ENCODE measurements around the gene HDAC9. TPM values are rescaled to one million over a fixed set of nuclear protein-coding genes. Genes with fewer than 3 reads are reported as not detected.
A peak's percentile ranks its signal among the peaks of the same experiment; 100 is the strongest.

The HDAC9 gene
- total RNA-seq, 1 experiment from 2014 or later, result 31.9 TPM

- BruUV-seq (replicated peaks), result no TSS peak
- no peaks in the 10 kb centered on the region for H3K9me3 ChIP-seq (ENCODE audit: low read depth, low read length, poor library complexity, severe bottlenecking)
- TF ChIP-seq EZH2 (IDR thresholded peaks at IDR 0.05; ENCODE audit: borderline replicate concordance, low read depth, low read length, poor library complexity, severe bottlenecking), result no peak
- TF ChIP-seq, protein P1, sequence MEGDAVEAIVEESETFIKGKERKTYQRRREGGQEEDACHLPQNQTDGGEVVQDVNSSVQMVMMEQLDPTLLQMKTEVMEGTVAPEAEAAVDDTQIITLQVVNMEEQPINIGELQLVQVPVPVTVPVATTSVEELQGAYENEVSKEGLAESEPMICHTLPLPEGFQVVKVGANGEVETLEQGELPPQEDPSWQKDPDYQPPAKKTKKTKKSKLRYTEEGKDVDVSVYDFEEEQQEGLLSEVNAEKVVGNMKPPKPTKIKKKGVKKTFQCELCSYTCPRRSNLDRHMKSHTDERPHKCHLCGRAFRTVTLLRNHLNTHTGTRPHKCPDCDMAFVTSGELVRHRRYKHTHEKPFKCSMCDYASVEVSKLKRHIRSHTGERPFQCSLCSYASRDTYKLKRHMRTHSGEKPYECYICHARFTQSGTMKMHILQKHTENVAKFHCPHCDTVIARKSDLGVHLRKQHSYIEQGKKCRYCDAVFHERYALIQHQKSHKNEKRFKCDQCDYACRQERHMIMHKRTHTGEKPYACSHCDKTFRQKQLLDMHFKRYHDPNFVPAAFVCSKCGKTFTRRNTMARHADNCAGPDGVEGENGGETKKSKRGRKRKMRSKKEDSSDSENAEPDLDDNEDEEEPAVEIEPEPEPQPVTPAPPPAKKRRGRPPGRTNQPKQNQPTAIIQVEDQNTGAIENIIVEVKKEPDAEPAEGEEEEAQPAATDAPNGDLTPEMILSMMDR (conservative IDR thresholded peaks at IDR 0.05; ENCODE audit: low read depth, low read length), result no peak
- ChIA-PET POLR2A (ENCODE audit: low non-redundant PET) (no interaction called here), CTCF (no interaction called here)
- no peaks in the 10 kb centered on the region for H3K36me3 ChIP-seq (ENCODE audit: insufficient read depth, low read length, poor library complexity, severe bottlenecking)
- no peak for DNase-seq (ENCODE audit: low spot score)
- no peak overlapping the region for H3K27ac ChIP-seq (ENCODE audit: low read depth, low read length, poor library complexity, severe bottlenecking)
- H3K4me1 ChIP-seq (ENCODE audit: insufficient read depth, low read length, poor library complexity, severe bottlenecking), result peaks cover 24% of the 10 kb centered on the region
- H3K27me3 ChIP-seq (replicated peaks; ENCODE audit: insufficient read depth, low read depth, low read length, poor library complexity), result no peaks in the 10 kb centered on the region
- intact Hi-C loops (cut with micrococcal nuclease; ENCODE audit: unreplicated experiment), result no loop called here
- H3K4me3 ChIP-seq (ENCODE audit: low read depth, low read length, poor library complexity, severe bottlenecking), result no peak overlapping the region
Observed at GRCh38 chr7:18529239-18529638, 33.7 kb downstream of the HDAC9 start.

GRCh38 chr7:18530224-18531179 is 35.0 kb downstream of the HDAC9 start:
- H3K4me1 ChIP-seq (ENCODE audit: insufficient read depth, low read length, poor library complexity, severe bottlenecking), result peaks cover 24% of the 10 kb centered on the region
- peak; percentile 65 for DNase-seq (ENCODE audit: low spot score)
- H3K9me3 ChIP-seq (ENCODE audit: low read depth, low read length, poor library complexity, severe bottlenecking), result no peaks in the 10 kb centered on the region
- no peak overlapping the region for H3K4me3 ChIP-seq (ENCODE audit: low read depth, low read length, poor library complexity, severe bottlenecking)
- no peaks in the 10 kb centered on the region for H3K36me3 ChIP-seq (ENCODE audit: insufficient read depth, low read length, poor library complexity, severe bottlenecking)
- no peaks in the 10 kb centered on the region for H3K27me3 ChIP-seq (replicated peaks; ENCODE audit: insufficient read depth, low read depth, low read length, poor library complexity)
- TF ChIP-seq, protein P1 (conservative IDR thresholded peaks at IDR 0.05; ENCODE audit: low read depth, low read length), result no peak
- TF ChIP-seq EZH2 (IDR thresholded peaks at IDR 0.05; ENCODE audit: borderline replicate concordance, low read depth, low read length, poor library complexity, severe bottlenecking), result no peak
- ChIA-PET CTCF (no interaction called here), POLR2A (ENCODE audit: low non-redundant PET) (no interaction called here)
- peak overlapping the region; percentile 39 for H3K27ac ChIP-seq (ENCODE audit: low read depth, low read length, poor library complexity, severe bottlenecking)
- TSS peak; percentile 71 for BruUV-seq (replicated peaks)
- intact Hi-C loops (cut with micrococcal nuclease; ENCODE audit: unreplicated experiment), result no loop called here

GRCh38 chr7:18531539-18531938 is 36.0 kb downstream of the HDAC9 start:
- H3K27ac ChIP-seq (ENCODE audit: low read depth, low read length, poor library complexity, severe bottlenecking), result peak overlapping the region; percentile 33
- peaks cover 24% of the 10 kb centered on the region for H3K4me1 ChIP-seq (ENCODE audit: insufficient read depth, low read length, poor library complexity, severe bottlenecking)
- POLR2A ChIA-PET (ENCODE audit: low non-redundant PET), result no interaction called here
- intact Hi-C loops (cut with micrococcal nuclease; ENCODE audit: unreplicated experiment), result no loop called here
- no peak for DNase-seq (ENCODE audit: low spot score)
- CTCF ChIA-PET, result no interaction called here
- H3K9me3 ChIP-seq (ENCODE audit: low read depth, low read length, poor library complexity, severe bottlenecking), result no peaks in the 10 kb centered on the region
- no peaks in the 10 kb centered on the region for H3K36me3 ChIP-seq (ENCODE audit: insufficient read depth, low read length, poor library complexity, severe bottlenecking)
- H3K4me3 ChIP-seq (ENCODE audit: low read depth, low read length, poor library complexity, severe bottlenecking), result no peak overlapping the region
- BruUV-seq (replicated peaks), result no TSS peak
- TF ChIP-seq EZH2 (IDR thresholded peaks at IDR 0.05; ENCODE audit: borderline replicate concordance, low read depth, low read length, poor library complexity, severe bottlenecking), result no peak
- TF ChIP-seq, protein P1 (conservative IDR thresholded peaks at IDR 0.05; ENCODE audit: low read depth, low read length), result no peak
- H3K27me3 ChIP-seq (replicated peaks; ENCODE audit: insufficient read depth, low read depth, low read length, poor library complexity), result no peaks in the 10 kb centered on the region
